K562 treated with DMSO at 1 percent for 12 hours (cell line): ENCODE results near the gene CKMT1B. TPM values are rescaled to one million over a fixed set of nuclear protein-coding genes. Genes with fewer than 3 reads are reported as not detected.

ENCODE experiments used
- total RNA-seq: library from RNA; unstranded; fragments of 300-600 nt; gene quantifications from 2 replicates; pipeline ENCODE4 v1.2.3, GENCODE V29; 2022; ENCODE audit not compliant: insufficient read depth

Gene CKMT1B
- total RNA-seq: 2.2 TPM in 1 of 2 replicates, not detected in the other

DNA sequence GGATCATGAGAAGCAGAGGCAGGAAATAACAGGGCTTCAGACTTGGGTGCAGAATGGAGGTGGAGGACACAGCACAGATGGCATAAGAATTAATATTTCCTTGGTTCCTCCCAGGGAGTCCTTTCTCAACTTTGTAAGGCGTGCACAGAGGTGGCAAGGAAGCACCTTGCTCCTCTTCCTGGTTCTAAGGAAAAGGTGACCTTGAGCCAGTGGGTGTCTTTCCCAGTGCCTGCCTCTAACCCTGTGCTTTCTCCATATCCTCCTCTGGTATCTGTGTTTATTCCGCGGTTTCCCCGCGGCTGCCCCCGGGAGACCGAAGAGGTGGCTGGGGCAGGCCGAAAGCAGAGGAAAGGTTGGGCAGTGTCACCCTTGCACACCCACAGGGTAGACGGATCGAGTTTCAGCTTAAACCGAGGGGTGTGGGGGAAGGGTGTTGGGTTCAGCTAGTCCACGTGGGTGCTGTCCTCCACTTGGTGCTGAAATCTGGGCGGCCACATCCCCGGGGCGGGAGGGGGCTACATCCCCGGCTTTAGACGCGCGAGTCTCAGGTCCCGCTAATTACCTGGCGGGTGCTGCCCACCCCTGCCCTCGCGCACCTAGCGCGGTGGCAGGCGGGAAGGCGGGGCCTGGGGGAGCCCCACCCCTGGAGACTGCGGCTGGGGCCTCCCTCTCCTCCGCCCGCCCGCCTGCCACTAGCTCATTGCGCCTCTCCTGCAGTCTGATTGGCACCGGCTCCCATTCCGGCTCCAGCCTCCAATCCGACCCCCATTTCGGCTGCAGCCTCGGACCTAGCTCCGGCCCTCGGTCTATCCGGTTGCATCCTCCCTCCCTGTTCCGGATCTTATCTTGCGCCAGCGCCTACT is at the start of gene CKMT1B:
Gene CKMT1B (plus strand): TSS at position 700 of the 863 bp plus-strand sequence. CDS start 192 bp downstream, outside the sequence.

DNA sequence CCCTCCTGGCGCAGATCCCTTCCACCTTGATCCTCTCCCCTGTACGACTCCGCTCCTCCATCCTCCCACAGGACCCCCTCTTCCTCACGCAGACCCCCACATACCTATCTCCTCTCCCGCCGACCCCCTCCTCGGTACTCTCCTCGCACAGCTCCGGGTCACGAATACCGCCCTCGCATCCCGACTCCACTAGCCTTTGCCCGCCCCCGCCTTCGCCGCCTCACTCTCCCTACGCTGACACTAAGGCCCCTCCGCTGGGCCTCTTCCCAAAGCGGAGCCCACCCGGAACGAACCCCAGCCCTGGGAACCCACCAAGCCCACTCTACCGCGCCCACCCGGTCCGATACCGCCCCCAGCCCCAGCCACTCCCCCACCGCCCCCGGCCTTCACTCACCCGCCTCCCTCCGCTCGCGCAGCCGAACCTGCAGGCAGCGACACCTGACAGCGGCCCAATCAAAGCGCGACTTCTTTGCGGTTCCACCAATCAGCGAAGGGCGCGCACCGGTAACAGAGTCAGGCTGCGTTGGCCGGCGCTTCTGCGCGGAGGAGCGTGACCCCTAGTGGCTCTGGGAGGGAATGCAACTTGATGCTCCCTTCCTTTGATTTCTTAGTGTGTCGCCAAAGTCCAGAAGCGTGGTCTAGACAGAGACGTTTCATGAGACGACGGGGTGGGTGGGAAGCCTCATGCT is 3.9 kb upstream of the CKMT1B start, which contains the start of gene PPIP5K1:
Gene PPIP5K1 (minus strand): TSS at position 431 of the 689 bp plus-strand sequence. CDS start 5,704 bp downstream, outside the sequence.

DNA sequence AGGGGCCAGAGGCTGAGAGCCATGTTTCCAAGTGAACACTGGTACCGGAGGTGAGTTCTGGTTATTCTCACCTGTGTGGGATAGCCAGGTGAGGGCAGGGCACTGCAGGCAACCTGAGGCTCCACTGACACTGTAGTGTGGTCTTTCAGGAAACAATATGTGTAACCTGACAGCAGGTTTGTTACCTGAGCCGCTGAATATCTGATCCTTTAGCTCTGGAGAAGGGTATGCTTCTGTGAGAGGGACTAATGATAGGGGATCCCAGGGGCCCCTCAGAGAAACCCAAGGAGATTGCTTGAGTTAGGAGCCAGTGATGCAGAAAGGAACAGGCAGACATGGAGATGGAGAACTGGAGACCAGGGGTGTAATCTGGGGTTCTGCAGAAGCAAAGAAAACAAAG is 24.9 kb downstream of the CKMT1B start, which contains the start of gene STRC:
Gene STRC (minus strand): TSS at position 101 of the 400 bp plus-strand sequence. CDS start 78 bp downstream, at position 23.

Other genes with a start within 250 kb of the CKMT1B start
- gene ZSCAN29, start 223.0 kb upstream of the CKMT1B start, total RNA-seq: 5.3 and 33.9 TPM in 2 replicates
- gene TUBGCP4, start 222.9 kb upstream of the CKMT1B start, total RNA-seq: 8.3 and 38.2 TPM in 2 replicates
- 13.5 and 29.2 TPM in 2 replicates for gene TP53BP1, start 100.9 kb upstream of the CKMT1B start, total RNA-seq
- gene MAP1A, start 76.4 kb upstream of the CKMT1B start, total RNA-seq: 4.0 and 17.7 TPM in 2 replicates
- 6.9 and 29.3 TPM in 2 replicates for gene PPIP5K1, start 3.8 kb upstream of the CKMT1B start, total RNA-seq
- gene STRC, start 24.8 kb downstream of the CKMT1B start, total RNA-seq: not detected in 2 replicates
- 0.58 and 2.7 TPM in 2 replicates for gene CATSPER2, start 54.8 kb downstream of the CKMT1B start, total RNA-seq
- gene CKMT1A, start 99.8 kb downstream of the CKMT1B start, total RNA-seq: 0.93 and 1.1 TPM in 2 replicates
- 132 and 207 TPM in 2 replicates for gene PDIA3, start 152.4 kb downstream of the CKMT1B start, total RNA-seq
- gene ELL3, start 182.9 kb downstream of the CKMT1B start, total RNA-seq: 2.3 and 3.1 TPM in 2 replicates
- gene SERF2, start 198.3 kb downstream of the CKMT1B start, total RNA-seq: 405 and 648 TPM in 2 replicates
- 1.3 TPM in 1 of 2 replicates, not detected in the other for gene SERINC4, start 206.2 kb downstream of the CKMT1B start, total RNA-seq
- gene HYPK, start 206.6 kb downstream of the CKMT1B start, total RNA-seq: 1.3 and 5.1 TPM in 2 replicates
- 35.4 and 54.5 TPM in 2 replicates for gene MFAP1, start 230.7 kb downstream of the CKMT1B start, total RNA-seq
- gene WDR76, start 233.0 kb downstream of the CKMT1B start, total RNA-seq: 12.0 and 26.7 TPM in 2 replicates